ENCODE measurements around the gene NASP. TPM values are rescaled to one million over a fixed set of nuclear protein-coding genes. Genes with fewer than 3 reads are reported as not detected.

Gene NASP
- 45.8 TPM for polyA plus RNA-seq (2013, experiment 1 of 2)
- 43.1 TPM for polyA plus RNA-seq (2013, experiment 2 of 2)

GRCh38 chr1:45583666-45584350 lies at the start of gene NASP:
Gene NASP, plus strand, starts transcription at chr1:45584041. Its CDS starts 106 bp downstream, at chr1:45584147.
- H2BK5ac ChIP-seq (ENCODE audit: low read depth, low read length, poor library complexity, severe bottlenecking): peak within 1 kb of the TSS; percentile 26
- no peaks in the 10 kb centered on the region for H3K9me3 ChIP-seq (ENCODE audit: control insufficient read depth, low read length)
- WGBS: under 1% methylated on average over 40 of the region's 41 CpGs
- peak within 1 kb of the TSS; percentile 98 to 99 for H3K4me3 ChIP-seq (ENCODE audit: insufficient read depth in 1 of 2, low read depth in 1 of 2, low read length in 2 of 2)
- no peak within 1 kb of the TSS for H3K23ac ChIP-seq (ENCODE audit: low read length in 2 of 2)
- H4K8ac ChIP-seq (ENCODE audit: low read length): peak within 1 kb of the TSS; percentile 87
- no peak within 1 kb of the TSS for H2AK5ac ChIP-seq (ENCODE audit: low read length, severe bottlenecking)
- peak within 1 kb of the TSS; percentile 98 for H3K9ac ChIP-seq (ENCODE audit: low read length)
- H3K79me1 ChIP-seq (replicated peaks; ENCODE audit: low read length, poor library complexity, severe bottlenecking): no peaks in the 10 kb centered on the region
- H3K14ac ChIP-seq (ENCODE audit: low read length in 2 of 2): peak within 1 kb of the TSS in 1 of 2 experiments; percentile 86
- H3K27me3 ChIP-seq (ENCODE audit: control insufficient read depth in 1 of 2, insufficient read depth in 1 of 2, low read length in 2 of 2): no peaks in the 10 kb centered on the region
- H3K18ac ChIP-seq (ENCODE audit: low read depth in 1 of 2, low read length in 2 of 2): peak within 1 kb of the TSS; percentile 76 to 96
- H3K4ac ChIP-seq (ENCODE audit: low read depth in 1 of 2, low read length in 2 of 2): peak within 1 kb of the TSS in 1 of 2 experiments; percentile 84
- no peaks in the 10 kb centered on the region for H3K36me3 ChIP-seq (ENCODE audit: control insufficient read depth in 1 of 2, insufficient read depth in 2 of 2, low read depth in 1 of 2, low read length in 2 of 2)
- peak within 1 kb of the TSS; percentile 98 for H2AFZ ChIP-seq (ENCODE audit: low read depth, low read length)
- H2BK120ac ChIP-seq (ENCODE audit: low read depth, low read length): no peak within 1 kb of the TSS
- H2BK15ac ChIP-seq (ENCODE audit: low read depth, poor library complexity, severe bottlenecking): no peak within 1 kb of the TSS
- H3K4me2 ChIP-seq (ENCODE audit: low read length, poor library complexity, severe bottlenecking): peak within 1 kb of the TSS; percentile 88
- peaks cover 9% of the 10 kb centered on the region for H3K4me1 ChIP-seq (ENCODE audit: control insufficient read depth, insufficient read depth, low read depth, low read length)
- peak within 1 kb of the TSS in 1 of 2 experiments; percentile 6 for H2BK12ac ChIP-seq (ENCODE audit: low read length in 2 of 2)
- H4K91ac ChIP-seq (ENCODE audit: low read length): no peak within 1 kb of the TSS
- DNase-seq: peak; percentile 91
- H3K27ac ChIP-seq (ENCODE audit: low read length, poor library complexity, severe bottlenecking): peak within 1 kb of the TSS; percentile 86

GRCh38 chr1:45535988-45536766 lies 47.7 kb upstream of the NASP start:
- WGBS: 94% methylated on average over 6 of the region's 6 CpGs
- Histone ChIP-seq H3K36me3 (ENCODE audit: control insufficient read depth in 1 of 2, insufficient read depth in 2 of 2, low read depth in 1 of 2, low read length in 2 of 2) (no peaks in the 10 kb centered on the region), H2BK5ac (ENCODE audit: low read depth, low read length, poor library complexity, severe bottlenecking) (no peak overlapping the region)

GRCh38 chr1:45536886-45537285 lies 47.0 kb upstream of the NASP start:
- no peak overlapping the region for H2AK5ac ChIP-seq (ENCODE audit: low read length, severe bottlenecking)
- no peaks in the 10 kb centered on the region for H3K79me1 ChIP-seq (replicated peaks; ENCODE audit: low read length, poor library complexity, severe bottlenecking)
- 58% methylated on average over 4 of the region's 4 CpGs for WGBS
- H2BK120ac ChIP-seq (ENCODE audit: low read depth, low read length): no peak overlapping the region
- H3K18ac ChIP-seq (ENCODE audit: low read depth in 1 of 2, low read length in 2 of 2): no peak overlapping the region
- no peak overlapping the region for H3K4me2 ChIP-seq (ENCODE audit: low read length, poor library complexity, severe bottlenecking)
- H3K4me1 ChIP-seq (ENCODE audit: control insufficient read depth, insufficient read depth, low read depth, low read length): no peaks in the 10 kb centered on the region
- no peak overlapping the region for H3K4ac ChIP-seq (ENCODE audit: low read depth in 1 of 2, low read length in 2 of 2)
- no peak overlapping the region for H4K8ac ChIP-seq (ENCODE audit: low read length)
- H2BK5ac ChIP-seq (ENCODE audit: low read depth, low read length, poor library complexity, severe bottlenecking): no peak overlapping the region
- H4K91ac ChIP-seq (ENCODE audit: low read length): no peak overlapping the region
- H3K4me3 ChIP-seq (ENCODE audit: insufficient read depth in 1 of 2, low read depth in 1 of 2, low read length in 2 of 2): no peak overlapping the region
- no peak overlapping the region for H3K14ac ChIP-seq (ENCODE audit: low read length in 2 of 2)
- DNase-seq: no peak
- no peak overlapping the region for H2AFZ ChIP-seq (ENCODE audit: low read depth, low read length)
- no peak overlapping the region for H3K23ac ChIP-seq (ENCODE audit: low read length in 2 of 2)
- H2BK15ac ChIP-seq (ENCODE audit: low read depth, poor library complexity, severe bottlenecking): no peak overlapping the region
- no peaks in the 10 kb centered on the region for H3K36me3 ChIP-seq (ENCODE audit: control insufficient read depth in 1 of 2, insufficient read depth in 2 of 2, low read depth in 1 of 2, low read length in 2 of 2)
- no peaks in the 10 kb centered on the region for H3K9me3 ChIP-seq (ENCODE audit: control insufficient read depth, low read length)
- no peak overlapping the region for H3K9ac ChIP-seq (ENCODE audit: low read length)
- H3K27me3 ChIP-seq (ENCODE audit: control insufficient read depth in 1 of 2, insufficient read depth in 1 of 2, low read length in 2 of 2): no peaks in the 10 kb centered on the region
- no peak overlapping the region for H2BK12ac ChIP-seq (ENCODE audit: low read length in 2 of 2)
- H3K27ac ChIP-seq (ENCODE audit: low read length, poor library complexity, severe bottlenecking): no peak overlapping the region

More at GRCh38 chr1:45535988-45536766, 47.7 kb upstream of the NASP start:
- Histone ChIP-seq H2AFZ (ENCODE audit: low read depth, low read length) (no peak overlapping the region), H3K9me3 (ENCODE audit: control insufficient read depth, low read length) (no peaks in the 10 kb centered on the region), H3K4ac (ENCODE audit: low read depth in 1 of 2, low read length in 2 of 2) (no peak overlapping the region), H3K14ac (ENCODE audit: low read length in 2 of 2) (no peak overlapping the region), H3K23ac (ENCODE audit: low read length in 2 of 2) (no peak overlapping the region), H3K4me3 (ENCODE audit: insufficient read depth in 1 of 2, low read depth in 1 of 2, low read length in 2 of 2) (no peak overlapping the region), H3K27me3 (ENCODE audit: control insufficient read depth in 1 of 2, insufficient read depth in 1 of 2, low read length in 2 of 2) (no peaks in the 10 kb centered on the region), H3K4me2 (ENCODE audit: low read length, poor library complexity, severe bottlenecking) (no peak overlapping the region), H2AK5ac (ENCODE audit: low read length, severe bottlenecking) (no peak overlapping the region), H3K79me1 (replicated peaks; ENCODE audit: low read length, poor library complexity, severe bottlenecking) (no peaks in the 10 kb centered on the region), H2BK120ac (ENCODE audit: low read depth, low read length) (no peak overlapping the region), H4K91ac (ENCODE audit: low read length) (no peak overlapping the region), H3K18ac (ENCODE audit: low read depth in 1 of 2, low read length in 2 of 2) (no peak overlapping the region), H3K27ac (ENCODE audit: low read length, poor library complexity, severe bottlenecking) (no peak overlapping the region), H3K4me1 (ENCODE audit: control insufficient read depth, insufficient read depth, low read depth, low read length) (no peaks in the 10 kb centered on the region), H4K8ac (ENCODE audit: low read length) (no peak overlapping the region), H3K9ac (ENCODE audit: low read length) (no peak overlapping the region), H2BK12ac (ENCODE audit: low read length in 2 of 2) (no peak overlapping the region), H2BK15ac (ENCODE audit: low read depth, poor library complexity, severe bottlenecking) (no peak overlapping the region)
- DNase-seq: no peak

GRCh38 chr1:45541193-45541592 lies 42.6 kb upstream of the NASP start:
- Histone ChIP-seq H3K18ac (ENCODE audit: low read depth in 1 of 2, low read length in 2 of 2) (no peak overlapping the region), H2BK5ac (ENCODE audit: low read depth, low read length, poor library complexity, severe bottlenecking) (no peak overlapping the region), H2BK12ac (ENCODE audit: low read length in 2 of 2) (no peak overlapping the region), H4K91ac (ENCODE audit: low read length) (no peak overlapping the region), H3K4ac (ENCODE audit: low read depth in 1 of 2, low read length in 2 of 2) (no peak overlapping the region), H3K14ac (ENCODE audit: low read length in 2 of 2) (no peak overlapping the region), H3K4me1 (ENCODE audit: control insufficient read depth, insufficient read depth, low read depth, low read length) (no peaks in the 10 kb centered on the region), H3K9ac (ENCODE audit: low read length) (no peak overlapping the region), H3K27ac (ENCODE audit: low read length, poor library complexity, severe bottlenecking) (no peak overlapping the region), H3K23ac (ENCODE audit: low read length in 2 of 2) (no peak overlapping the region), H2AFZ (ENCODE audit: low read depth, low read length) (no peak overlapping the region), H3K79me1 (replicated peaks; ENCODE audit: low read length, poor library complexity, severe bottlenecking) (no peaks in the 10 kb centered on the region), H3K9me3 (ENCODE audit: control insufficient read depth, low read length) (no peaks in the 10 kb centered on the region), H3K36me3 (ENCODE audit: control insufficient read depth in 1 of 2, insufficient read depth in 2 of 2, low read depth in 1 of 2, low read length in 2 of 2) (no peaks in the 10 kb centered on the region), H4K8ac (ENCODE audit: low read length) (no peak overlapping the region), H2BK15ac (ENCODE audit: low read depth, poor library complexity, severe bottlenecking) (no peak overlapping the region), H2BK120ac (ENCODE audit: low read depth, low read length) (no peak overlapping the region), H2AK5ac (ENCODE audit: low read length, severe bottlenecking) (no peak overlapping the region), H3K27me3 (ENCODE audit: control insufficient read depth in 1 of 2, insufficient read depth in 1 of 2, low read length in 2 of 2) (no peaks in the 10 kb centered on the region), H3K4me3 (ENCODE audit: insufficient read depth in 1 of 2, low read depth in 1 of 2, low read length in 2 of 2) (no peak overlapping the region), H3K4me2 (ENCODE audit: low read length, poor library complexity, severe bottlenecking) (no peak overlapping the region)
- WGBS: no CpG with 5 or more reads among the region's 1 CpG
- DNase-seq: no peak
